ENCODE data around the gene LACTB. TPM values are rescaled to one million over a fixed set of nuclear protein-coding genes. Genes with fewer than 3 reads are reported as not detected.
"Not testable (repeated sequence)": the region's sequence is repeated elsewhere in the genome, so short reads cannot be mapped to it uniquely, and the experiment has no call there.

The LACTB gene
- total and polyA plus RNA-seq, 2 experiments from 2014 or later, result 26.5 to 31.0 TPM

DNA sequence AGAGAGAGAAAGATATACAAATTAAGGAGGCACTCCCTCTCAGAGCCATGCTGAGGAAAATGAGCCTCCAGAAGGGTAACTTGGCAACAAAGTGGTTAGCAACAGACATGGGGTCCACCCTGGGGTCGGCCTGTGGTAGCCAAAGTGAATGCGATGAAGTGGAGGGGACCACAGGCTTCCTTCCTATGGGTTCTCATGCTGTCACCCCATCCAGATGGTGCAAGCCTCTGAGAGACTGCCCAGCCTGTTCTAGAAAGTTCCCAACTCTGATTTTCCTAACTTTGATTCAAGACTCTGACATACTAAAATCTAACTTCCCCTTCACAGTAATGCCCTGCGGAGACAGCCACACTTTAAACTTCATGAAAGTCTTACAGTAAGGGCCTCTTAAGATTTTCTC lies 18.2 kb upstream of the LACTB start:
- WGBS (ENCODE audit: low lambda C conversion rate, missing lambda C conversion rate), result 98% methylated on average over 3 of the region's 3 CpGs
- Histone ChIP-seq H3K9me2 (replicated peaks; ENCODE audit: insufficient read depth) (no peaks in the 10 kb centered on the region), H3K4me2 (no peak overlapping the region), H4K20me1 (ENCODE audit: insufficient read depth, poor library complexity, severe bottlenecking) (no peaks in the 10 kb centered on the region), H2AFZ (no peak overlapping the region), H3K4me1 (ENCODE audit: insufficient read depth) (peaks cover 3% of the 10 kb centered on the region), H3K27ac (no peak overlapping the region), H3K4me3 (no peak overlapping the region), H3K27me3 (no peaks in the 10 kb centered on the region), H3K9me3 (ENCODE audit: low read depth) (no peaks in the 10 kb centered on the region), H3K79me2 (no peaks in the 10 kb centered on the region), H3K36me3 (replicated peaks; ENCODE audit: insufficient read depth, low read depth) (no peaks in the 10 kb centered on the region)
- DNase-seq (ENCODE audit: low spot score), result no peak
- no peak for TF ChIP-seq EZH2 (IDR thresholded peaks at IDR 0.05; ENCODE audit: borderline replicate concordance)
- TF ChIP-seq, protein P1, sequence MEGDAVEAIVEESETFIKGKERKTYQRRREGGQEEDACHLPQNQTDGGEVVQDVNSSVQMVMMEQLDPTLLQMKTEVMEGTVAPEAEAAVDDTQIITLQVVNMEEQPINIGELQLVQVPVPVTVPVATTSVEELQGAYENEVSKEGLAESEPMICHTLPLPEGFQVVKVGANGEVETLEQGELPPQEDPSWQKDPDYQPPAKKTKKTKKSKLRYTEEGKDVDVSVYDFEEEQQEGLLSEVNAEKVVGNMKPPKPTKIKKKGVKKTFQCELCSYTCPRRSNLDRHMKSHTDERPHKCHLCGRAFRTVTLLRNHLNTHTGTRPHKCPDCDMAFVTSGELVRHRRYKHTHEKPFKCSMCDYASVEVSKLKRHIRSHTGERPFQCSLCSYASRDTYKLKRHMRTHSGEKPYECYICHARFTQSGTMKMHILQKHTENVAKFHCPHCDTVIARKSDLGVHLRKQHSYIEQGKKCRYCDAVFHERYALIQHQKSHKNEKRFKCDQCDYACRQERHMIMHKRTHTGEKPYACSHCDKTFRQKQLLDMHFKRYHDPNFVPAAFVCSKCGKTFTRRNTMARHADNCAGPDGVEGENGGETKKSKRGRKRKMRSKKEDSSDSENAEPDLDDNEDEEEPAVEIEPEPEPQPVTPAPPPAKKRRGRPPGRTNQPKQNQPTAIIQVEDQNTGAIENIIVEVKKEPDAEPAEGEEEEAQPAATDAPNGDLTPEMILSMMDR (IDR thresholded peaks at IDR 0.05; ENCODE audit: poor library complexity), result no peak
- TF ChIP-seq EZH2phosphoT487 (IDR thresholded peaks at IDR 0.05; ENCODE audit: low read depth, severe bottlenecking, unreplicated experiment), result no peak

DNA sequence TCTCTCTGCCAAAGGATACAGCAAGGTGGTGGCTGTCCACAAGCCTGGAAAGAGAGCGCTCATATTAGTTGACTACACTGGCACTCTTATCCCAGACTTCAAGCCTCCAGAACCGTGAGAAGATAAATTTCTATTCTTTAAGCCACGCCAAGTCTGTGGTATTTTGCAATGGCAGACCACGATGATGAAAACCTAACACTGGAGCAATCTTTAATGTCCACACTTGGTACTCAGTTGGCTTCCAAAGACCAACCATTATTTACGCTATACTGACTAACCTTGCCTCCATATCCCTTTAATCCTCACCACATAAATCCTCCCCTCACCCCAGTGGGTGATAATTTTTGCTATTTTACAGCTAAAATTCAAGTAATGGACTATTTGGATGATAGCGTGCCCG lies 16.9 kb upstream of the LACTB start:
- Histone ChIP-seq H3K27me3 (no peaks in the 10 kb centered on the region), H2AFZ (no peak overlapping the region), H3K27ac (no peak overlapping the region), H3K9me2 (replicated peaks; ENCODE audit: insufficient read depth) (no peaks in the 10 kb centered on the region), H3K79me2 (no peaks in the 10 kb centered on the region), H4K20me1 (ENCODE audit: insufficient read depth, poor library complexity, severe bottlenecking) (no peaks in the 10 kb centered on the region), H3K9me3 (ENCODE audit: low read depth) (no peaks in the 10 kb centered on the region), H3K4me1 (ENCODE audit: insufficient read depth) (peaks cover 11% of the 10 kb centered on the region), H3K4me3 (no peak overlapping the region), H3K36me3 (replicated peaks; ENCODE audit: insufficient read depth, low read depth) (no peaks in the 10 kb centered on the region), H3K4me2 (no peak overlapping the region)
- DNase-seq (ENCODE audit: low spot score), result no peak
- TF ChIP-seq EZH2phosphoT487 (IDR thresholded peaks at IDR 0.05; ENCODE audit: low read depth, severe bottlenecking, unreplicated experiment) (no peak), EZH2 (IDR thresholded peaks at IDR 0.05; ENCODE audit: borderline replicate concordance) (no peak)
- TF ChIP-seq, protein P1 (IDR thresholded peaks at IDR 0.05; ENCODE audit: poor library complexity), result no peak
- WGBS (ENCODE audit: low lambda C conversion rate, missing lambda C conversion rate), result 77% methylated on average over 7 of the region's 7 CpGs

DNA sequence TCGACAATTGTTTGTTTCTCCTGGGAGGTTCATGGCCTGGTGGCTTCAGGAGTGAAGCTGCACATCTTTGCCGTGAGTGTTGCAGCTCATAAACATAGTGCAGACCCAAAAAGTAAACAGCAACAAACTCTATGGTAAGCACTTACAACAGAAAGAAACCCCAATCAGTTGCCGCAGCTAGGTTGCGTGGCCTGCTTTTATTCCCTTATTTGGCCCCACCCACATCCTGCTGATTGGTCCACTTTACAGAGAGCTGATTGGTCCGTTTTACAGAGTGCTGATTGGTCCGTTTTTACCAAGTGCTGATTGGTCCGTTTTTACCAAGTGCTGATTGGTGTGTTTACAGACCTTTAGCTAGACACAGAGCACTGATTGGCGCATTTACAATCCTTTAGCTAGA lies 16.3 kb upstream of the LACTB start:
- H3K27me3 ChIP-seq; H3K27ac ChIP-seq; H3K9me3 ChIP-seq (ENCODE audit: low read depth); DNase-seq (ENCODE audit: low spot score); H3K79me2 ChIP-seq; H3K4me2 ChIP-seq; H3K9me2 ChIP-seq (replicated peaks; ENCODE audit: insufficient read depth); H2AFZ ChIP-seq; H4K20me1 ChIP-seq (ENCODE audit: insufficient read depth, poor library complexity, severe bottlenecking); H3K4me3 ChIP-seq; H3K36me3 ChIP-seq (replicated peaks; ENCODE audit: insufficient read depth, low read depth): not testable (repeated sequence)
- 79% methylated on average over 8 of the region's 8 CpGs for WGBS (ENCODE audit: low lambda C conversion rate, missing lambda C conversion rate)
- H3K4me1 ChIP-seq (ENCODE audit: insufficient read depth), result peaks cover 11% of the 10 kb centered on the region

- H3K79me2 ChIP-seq, result no peaks in the 10 kb centered on the region
- WGBS (ENCODE audit: low lambda C conversion rate, missing lambda C conversion rate), result 60% methylated on average over 9 of the region's 9 CpGs
- H3K9me2 ChIP-seq (replicated peaks; ENCODE audit: insufficient read depth), result no peaks in the 10 kb centered on the region
- TF ChIP-seq, protein P1 (IDR thresholded peaks at IDR 0.05; ENCODE audit: poor library complexity), result no peak
- TF ChIP-seq EZH2 (IDR thresholded peaks at IDR 0.05; ENCODE audit: borderline replicate concordance) (no peak), EZH2phosphoT487 (IDR thresholded peaks at IDR 0.05; ENCODE audit: low read depth, severe bottlenecking, unreplicated experiment) (no peak)
- no peaks in the 10 kb centered on the region for H4K20me1 ChIP-seq (ENCODE audit: insufficient read depth, poor library complexity, severe bottlenecking)
- peak; percentile 71 for DNase-seq (ENCODE audit: low spot score)
- H3K36me3 ChIP-seq (replicated peaks; ENCODE audit: insufficient read depth, low read depth), result no peaks in the 10 kb centered on the region
- no peak overlapping the region for H3K4me3 ChIP-seq
- H3K9me3 ChIP-seq (ENCODE audit: low read depth), result no peaks in the 10 kb centered on the region
- H3K4me2 ChIP-seq, result no peak overlapping the region
- no peak overlapping the region for H2AFZ ChIP-seq
- H3K4me1 ChIP-seq (ENCODE audit: insufficient read depth), result peaks cover 11% of the 10 kb centered on the region
- H3K27me3 ChIP-seq, result no peaks in the 10 kb centered on the region
- peak overlapping the region; percentile 66 for H3K27ac ChIP-seq
Measured at GRCh38 chr15:63107895-63108546, 13.6 kb upstream of the LACTB start.
